ENCODE data around the gene INAVA.

INAVA gene

DNA sequence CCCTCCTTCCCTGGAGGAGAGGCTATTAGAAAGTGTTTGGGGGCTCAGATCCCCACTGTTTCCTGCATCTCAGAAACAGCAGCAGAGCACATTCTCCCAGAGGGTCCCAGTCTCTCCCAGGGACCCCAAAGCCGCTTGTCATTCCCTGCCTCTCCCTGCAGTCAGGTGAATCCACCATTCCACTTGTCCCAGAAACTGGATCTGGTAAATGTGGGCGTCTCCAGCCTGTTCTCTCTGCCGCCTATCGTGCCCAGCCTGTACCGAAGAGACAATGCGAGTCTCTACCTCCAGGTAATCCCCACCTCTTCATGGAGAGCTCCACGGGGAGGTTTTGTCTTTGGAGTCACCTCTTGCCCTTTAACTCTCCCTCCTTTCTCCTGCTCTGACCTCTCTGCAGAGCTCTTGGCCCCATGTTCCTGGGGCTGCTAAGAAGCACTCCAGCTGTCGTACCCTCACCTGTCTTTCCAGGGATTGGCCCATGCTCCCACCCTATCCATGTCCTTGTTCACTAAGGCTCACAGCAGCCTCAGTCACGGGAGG, 26.9 kb downstream of the INAVA start:
- no peak overlapping the region for H3K4me3 ChIP-seq (ENCODE audit: low read length)
- H3K9me2 ChIP-seq (replicated peaks; ENCODE audit: insufficient read depth, low read length), result no peaks in the 10 kb centered on the region
- no peaks in the 10 kb centered on the region for H4K20me1 ChIP-seq (ENCODE audit: insufficient read depth, low read length)
- no peaks in the 10 kb centered on the region for H3K36me3 ChIP-seq (replicated peaks; ENCODE audit: insufficient read depth, low read length)
- no peak overlapping the region for H3K4me2 ChIP-seq (ENCODE audit: low read depth, low read length)
- no peak overlapping the region for H2AFZ ChIP-seq (ENCODE audit: low read length)
- no peaks in the 10 kb centered on the region for H3K79me2 ChIP-seq (ENCODE audit: low read length)
- no peak for DNase-seq
- H3K4me1 ChIP-seq (ENCODE audit: low read length), result no peaks in the 10 kb centered on the region
- TF ChIP-seq EZH2phosphoT487 (IDR thresholded peaks at IDR 0.05; ENCODE audit: low read length) (no peak), EZH2 (optimal IDR thresholded peaks at IDR 0.05; ENCODE audit: low read depth, low read length) (no peak)
- TF ChIP-seq, protein P1, sequence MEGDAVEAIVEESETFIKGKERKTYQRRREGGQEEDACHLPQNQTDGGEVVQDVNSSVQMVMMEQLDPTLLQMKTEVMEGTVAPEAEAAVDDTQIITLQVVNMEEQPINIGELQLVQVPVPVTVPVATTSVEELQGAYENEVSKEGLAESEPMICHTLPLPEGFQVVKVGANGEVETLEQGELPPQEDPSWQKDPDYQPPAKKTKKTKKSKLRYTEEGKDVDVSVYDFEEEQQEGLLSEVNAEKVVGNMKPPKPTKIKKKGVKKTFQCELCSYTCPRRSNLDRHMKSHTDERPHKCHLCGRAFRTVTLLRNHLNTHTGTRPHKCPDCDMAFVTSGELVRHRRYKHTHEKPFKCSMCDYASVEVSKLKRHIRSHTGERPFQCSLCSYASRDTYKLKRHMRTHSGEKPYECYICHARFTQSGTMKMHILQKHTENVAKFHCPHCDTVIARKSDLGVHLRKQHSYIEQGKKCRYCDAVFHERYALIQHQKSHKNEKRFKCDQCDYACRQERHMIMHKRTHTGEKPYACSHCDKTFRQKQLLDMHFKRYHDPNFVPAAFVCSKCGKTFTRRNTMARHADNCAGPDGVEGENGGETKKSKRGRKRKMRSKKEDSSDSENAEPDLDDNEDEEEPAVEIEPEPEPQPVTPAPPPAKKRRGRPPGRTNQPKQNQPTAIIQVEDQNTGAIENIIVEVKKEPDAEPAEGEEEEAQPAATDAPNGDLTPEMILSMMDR (IDR thresholded peaks at IDR 0.05; ENCODE audit: low read length), result no peak
- no peaks in the 10 kb centered on the region for H3K27me3 ChIP-seq (replicated peaks; ENCODE audit: insufficient read depth, low read length)
- H3K9ac ChIP-seq (ENCODE audit: low read length), result no peak overlapping the region
- H3K9me3 ChIP-seq (replicated peaks; ENCODE audit: insufficient read depth, low read length), result no peaks in the 10 kb centered on the region
- no peak overlapping the region for H3K27ac ChIP-seq (ENCODE audit: low read length)
- no peaks in the 10 kb centered on the region for H3F3A ChIP-seq (ENCODE audit: insufficient read depth, low read length)

DNA sequence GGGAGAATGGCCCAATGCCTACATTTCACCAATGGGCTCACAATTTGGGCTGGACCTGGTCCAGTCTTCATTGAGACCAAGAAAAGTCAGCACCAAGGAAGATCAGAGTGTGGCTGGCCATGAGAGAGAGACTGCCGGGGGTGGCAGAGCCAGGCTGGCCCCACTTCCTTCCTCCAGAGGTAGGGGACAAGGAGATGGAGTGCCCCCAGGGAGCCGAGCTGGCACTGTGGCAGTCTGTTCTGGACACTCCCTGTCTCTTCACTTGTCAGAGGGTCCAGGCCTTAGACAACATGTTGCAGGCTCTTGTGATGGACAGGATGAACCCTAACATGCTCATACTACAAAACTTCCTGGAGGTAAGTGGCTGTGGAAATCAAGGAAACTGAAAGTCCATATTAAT, 27.7 kb downstream of the INAVA start:
- Histone ChIP-seq H3K4me2 (ENCODE audit: low read depth, low read length) (no peak overlapping the region), H2AFZ (ENCODE audit: low read length) (no peak overlapping the region)
- no peak for DNase-seq

GRCh38 chr1:200923601-200924000, 28.9 kb downstream of the INAVA start:
- Histone ChIP-seq H3K4me3 (ENCODE audit: low read length) (no peak overlapping the region), H3K4me2 (ENCODE audit: low read depth, low read length) (no peak overlapping the region), H4K20me1 (ENCODE audit: insufficient read depth, low read length) (no peaks in the 10 kb centered on the region), H3K9me2 (replicated peaks; ENCODE audit: insufficient read depth, low read length) (no peaks in the 10 kb centered on the region), H3K27ac (ENCODE audit: low read length) (no peak overlapping the region), H3K36me3 (replicated peaks; ENCODE audit: insufficient read depth, low read length) (no peaks in the 10 kb centered on the region), H3K4me1 (ENCODE audit: low read length) (no peaks in the 10 kb centered on the region), H3K9me3 (replicated peaks; ENCODE audit: insufficient read depth, low read length) (no peaks in the 10 kb centered on the region), H3K27me3 (replicated peaks; ENCODE audit: insufficient read depth, low read length) (no peaks in the 10 kb centered on the region), H2AFZ (ENCODE audit: low read length) (no peak overlapping the region), H3F3A (ENCODE audit: insufficient read depth, low read length) (no peaks in the 10 kb centered on the region), H3K9ac (ENCODE audit: low read length) (no peak overlapping the region), H3K79me2 (ENCODE audit: low read length) (no peaks in the 10 kb centered on the region)
- no peak for DNase-seq
- TF ChIP-seq EZH2phosphoT487 (IDR thresholded peaks at IDR 0.05; ENCODE audit: low read length) (no peak), EZH2 (optimal IDR thresholded peaks at IDR 0.05; ENCODE audit: low read depth, low read length) (no peak)

More for the DNA sequence above, 27.7 kb downstream of the INAVA start:
- H3K9me2 ChIP-seq (replicated peaks; ENCODE audit: insufficient read depth, low read length), result no peaks in the 10 kb centered on the region
- no peaks in the 10 kb centered on the region for H3K4me1 ChIP-seq (ENCODE audit: low read length)
- H3K79me2 ChIP-seq (ENCODE audit: low read length), result no peaks in the 10 kb centered on the region
- no peaks in the 10 kb centered on the region for H3K36me3 ChIP-seq (replicated peaks; ENCODE audit: insufficient read depth, low read length)
- H3K27me3 ChIP-seq (replicated peaks; ENCODE audit: insufficient read depth, low read length), result no peaks in the 10 kb centered on the region
- H3F3A ChIP-seq (ENCODE audit: insufficient read depth, low read length), result no peaks in the 10 kb centered on the region
- no peak overlapping the region for H3K27ac ChIP-seq (ENCODE audit: low read length)
- no peak for TF ChIP-seq EZH2phosphoT487 (IDR thresholded peaks at IDR 0.05; ENCODE audit: low read length)
- no peak for TF ChIP-seq EZH2 (optimal IDR thresholded peaks at IDR 0.05; ENCODE audit: low read depth, low read length)
- TF ChIP-seq, protein P1 (IDR thresholded peaks at IDR 0.05; ENCODE audit: low read length), result no peak
- no peak overlapping the region for H3K4me3 ChIP-seq (ENCODE audit: low read length)
- H3K9ac ChIP-seq (ENCODE audit: low read length), result no peak overlapping the region
- H3K9me3 ChIP-seq (replicated peaks; ENCODE audit: insufficient read depth, low read length), result no peaks in the 10 kb centered on the region
- H4K20me1 ChIP-seq (ENCODE audit: insufficient read depth, low read length), result no peaks in the 10 kb centered on the region

- Histone ChIP-seq H3K4me3 (ENCODE audit: low read length) (no peak overlapping the region), H3K27ac (ENCODE audit: low read length) (no peak overlapping the region), H3K4me2 (ENCODE audit: low read depth, low read length) (no peak overlapping the region), H4K20me1 (ENCODE audit: insufficient read depth, low read length) (no peaks in the 10 kb centered on the region), H3K4me1 (ENCODE audit: low read length) (no peaks in the 10 kb centered on the region), H3K9ac (ENCODE audit: low read length) (no peak overlapping the region), H3K9me3 (replicated peaks; ENCODE audit: insufficient read depth, low read length) (no peaks in the 10 kb centered on the region), H3K9me2 (replicated peaks; ENCODE audit: insufficient read depth, low read length) (no peaks in the 10 kb centered on the region), H3F3A (ENCODE audit: insufficient read depth, low read length) (no peaks in the 10 kb centered on the region), H3K36me3 (replicated peaks; ENCODE audit: insufficient read depth, low read length) (no peaks in the 10 kb centered on the region), H3K79me2 (ENCODE audit: low read length) (no peaks in the 10 kb centered on the region), H3K27me3 (replicated peaks; ENCODE audit: insufficient read depth, low read length) (no peaks in the 10 kb centered on the region), H2AFZ (ENCODE audit: low read length) (no peak overlapping the region)
- TF ChIP-seq EZH2phosphoT487 (IDR thresholded peaks at IDR 0.05; ENCODE audit: low read length) (no peak), EZH2 (optimal IDR thresholded peaks at IDR 0.05; ENCODE audit: low read depth, low read length) (no peak)
- TF ChIP-seq, protein P1 (IDR thresholded peaks at IDR 0.05; ENCODE audit: low read length), result no peak
- DNase-seq, result no peak
These were observed 31.1 kb downstream of the INAVA start for GRCh38 chr1:200925831-200926230.

Data from MM.1S (cell line).